HepG2 (cell line): ENCODE results near the gene KPNB1. TPM values are rescaled to one million over a fixed set of nuclear protein-coding genes. Genes with fewer than 3 reads are reported as not detected.
A peak's percentile ranks its signal among the peaks of the same experiment; 100 is the strongest.

Experiments used
- BHLHE40 ChIP-seq: IDR thresholded peaks from 2 replicates; pipeline ENCODE4 v1.6.1; 2011; ENCODE audit warnings: low read length, improper control_type of control experiment
- FOXA1 ChIP-seq, 2 experiments: fragments of 450-650 bp in 1 of 2; sonication (generic) in 1 of 2; formaldehyde crosslinking in 1 of 2; IDR thresholded peaks; 2 replicates each; pipeline versions ENCODE4 v1.4.0 to v1.6.1; 2016 to 2020; ENCODE audit warnings: missing genetic modification reagents in 1 of 2
- HDAC2 ChIP-seq: sonication (generic); formaldehyde crosslinking; IDR thresholded peaks from 2 replicates; pipeline ENCODE4 v1.4.0; 2020; ENCODE audit warnings: missing genetic modification reagents
- MTF1 ChIP-seq: sonication (generic); formaldehyde crosslinking; IDR thresholded peaks from 2 replicates; pipeline ENCODE4 v1.5.0; 2020; ENCODE audit warnings: missing genetic modification reagents
- PRDM15 ChIP-seq: sonication (generic); formaldehyde crosslinking; IDR thresholded peaks from 2 replicates; pipeline ENCODE4 v1.4.0; 2020; ENCODE audit warnings: missing genetic modification reagents
- SOX13 ChIP-seq, 3 experiments: fragments of 450-650 bp in 1 of 3; sonication (generic) in 1 of 3; formaldehyde crosslinking in 1 of 3; IDR thresholded peaks in 2 of 3; conservative IDR thresholded peaks in 1 of 3; 2 replicates each; pipeline versions ENCODE4 v1.5.0 to v1.6.1; 2016 to 2020; ENCODE audit warnings: antibody characterized with exemption in 1 of 3, mild to moderate bottlenecking in 1 of 3, missing compliant biosample characterization in 1 of 3, missing genetic modification reagents in 1 of 3, moderate library complexity in 1 of 3
- SUZ12 ChIP-seq: fragments of 150-350 bp; IDR thresholded peaks from 2 replicates; pipeline ENCODE4 v1.6.1; 2014; ENCODE audit warnings: low read depth, low read length
- TFDP2 ChIP-seq: sonication (generic); formaldehyde crosslinking; IDR thresholded peaks from 2 replicates; pipeline ENCODE4 v1.4.0; 2020; ENCODE audit warnings: missing genetic modification reagents
- U2AF2 ChIP-seq: fragments of 200-400 bp; formaldehyde crosslinking; IDR thresholded peaks from 2 replicates; pipeline ENCODE4 v1.6.1; 2017; ENCODE audit warnings: low read depth, mild to moderate bottlenecking, low read length
- USF2 ChIP-seq, 2 experiments: sonication (generic) in 1 of 2; formaldehyde crosslinking in 1 of 2; IDR thresholded peaks; 2 replicates each; pipeline versions ENCODE4 v1.5.1 to v1.6.1; 2011 to 2020; ENCODE audit warnings: borderline replicate concordance in 1 of 2, low read depth in 1 of 2, low read length in 1 of 2, mild to moderate bottlenecking in 1 of 2, missing genetic modification reagents in 1 of 2, moderate library complexity in 1 of 2
- ZBTB20 ChIP-seq: sonication (generic); formaldehyde crosslinking; IDR thresholded peaks from 2 replicates; pipeline ENCODE4 v1.8.1; 2023; ENCODE audit warnings: missing genetic modification reagents, low read depth, mild to moderate bottlenecking, borderline replicate concordance
- ZKSCAN8 ChIP-seq: IDR thresholded peaks from 2 replicates; pipeline ENCODE4 v1.6.1; 2016; ENCODE audit warnings: borderline replicate concordance, missing genetic modification reagents, missing compliant biosample characterization
- ZNF17 ChIP-seq: sonication (generic); formaldehyde crosslinking; IDR thresholded peaks from 2 replicates; pipeline ENCODE4 v1.5.0; 2020; ENCODE audit warnings: mild to moderate bottlenecking, missing genetic modification reagents
- ZNF331 ChIP-seq: sonication (generic); formaldehyde crosslinking; IDR thresholded peaks from 2 replicates; pipeline ENCODE4 v1.4.0; 2020; ENCODE audit warnings: missing genetic modification reagents
- ZNF343 ChIP-seq: sonication (generic); formaldehyde crosslinking; IDR thresholded peaks from 2 replicates; pipeline ENCODE4 v1.4.0; 2020; ENCODE audit warnings: mild to moderate bottlenecking, missing genetic modification reagents
- ZNF383 ChIP-seq: sonication (generic); formaldehyde crosslinking; IDR thresholded peaks from 2 replicates; pipeline ENCODE4 v1.4.0; 2020; ENCODE audit warnings: missing genetic modification reagents, mild to moderate bottlenecking, borderline replicate concordance
- ZNF780A ChIP-seq: sonication (generic); formaldehyde crosslinking; IDR thresholded peaks from 2 replicates; pipeline ENCODE4 v1.8.0; 2022; ENCODE audit warnings: mild to moderate bottlenecking, missing genetic modification reagents, moderate library complexity
- ZNF816 ChIP-seq: sonication (generic); formaldehyde crosslinking; IDR thresholded peaks from 2 replicates; pipeline ENCODE4 v1.8.0; 2022; ENCODE audit warnings: missing genetic modification reagents, mild to moderate bottlenecking, borderline replicate concordance
- ZSCAN9 ChIP-seq: IDR thresholded peaks from 2 replicates; pipeline ENCODE4 v1.6.1; 2016; ENCODE audit warnings: borderline replicate concordance
- ZZZ3 ChIP-seq: sonication (generic); formaldehyde crosslinking; IDR thresholded peaks from 2 replicates; pipeline ENCODE4 v1.4.0; 2020; ENCODE audit warnings: missing genetic modification reagents, mild to moderate bottlenecking, borderline replicate concordance
- polyA plus RNA-seq, 8 experiments: library from polyadenylated mRNA; depleted of rRNA in 3 of 8; stranded (reverse) in 7 of 8; unstranded in 1 of 8; fragments of >200 nt; fragmentation: Illumina TruSeq in 4 of 8; extraction: Trizol in 4 of 8; gene quantifications; 2 replicates each; pipeline versions ENCODE4 v1.2.1 to v1.2.3, GENCODE V29; 2011 to 2016; ENCODE audit warnings: low read depth in 4 of 8, missing spikeins in 1 of 8, mixed read lengths in 1 of 8; ENCODE audit not compliant: insufficient read depth in 1 of 8
- total RNA-seq, 5 experiments: library from RNA; depleted of rRNA; stranded (reverse); fragments of >200 nt; fragmentation: Illumina TruSeq; extraction: Trizol; gene quantifications; 2 replicates each; pipeline ENCODE4 v1.2.3, GENCODE V29; 2016; ENCODE audit warnings: low read depth in 1 of 5

Gene KPNB1
- total and polyA plus RNA-seq, 2 of the 13 experiments (the other 11 are each of a cell fraction or from before 2014, with no cell fraction given): 164 to 424 TPM

- TF ChIP-seq USF2 (IDR thresholded peaks at IDR 0.05; ENCODE audit: low read depth, low read length) (no peak), USF2 (CRISPR knock-in tag; IDR thresholded peaks at IDR 0.05; ENCODE audit: borderline replicate concordance) (no peak), SOX13 (IDR thresholded peaks at IDR 0.05) (no peak), SOX13 (CRISPR knock-in tag; conservative IDR thresholded peaks at IDR 0.05 in 1 of 2, IDR thresholded peaks at IDR 0.05 in 1 of 2) (no peak), TFDP2 (no peak), ZKSCAN8 (CRISPR knock-in tag) (no peak), ZZZ3 (CRISPR knock-in tag) (no peak), BHLHE40 (no peak), SUZ12 (no peak), ZBTB20 (CRISPR knock-in tag) (no peak), ZNF383 (CRISPR knock-in tag) (no peak), HDAC2 (CRISPR knock-in tag) (no peak), ZNF780A (CRISPR knock-in tag) (no peak), ZNF331 (CRISPR knock-in tag) (0 out of 2 replicates have a peak, but pooled peaks have one; percentile 19), FOXA1 (IDR thresholded peaks at IDR 0.05) (no peak), FOXA1 (CRISPR knock-in tag; IDR thresholded peaks at IDR 0.05) (no peak), ZNF17 (no peak), U2AF2 (no peak), ZNF816 (CRISPR knock-in tag) (no peak), ZNF343 (CRISPR knock-in tag) (no peak), ZSCAN9 (CRISPR knock-in tag) (no peak), PRDM15 (no peak), MTF1 (CRISPR knock-in tag) (no peak)
Measured at GRCh38 chr17:47693731-47694580, 44.2 kb downstream of the KPNB1 start, which contains the start of gene TBKBP1 (continued).
